K562 (cell line): ENCODE measurements around the gene FANCI. TPM values are rescaled to one million over a fixed set of nuclear protein-coding genes. Genes with fewer than 3 reads are reported as not detected.
A peak's percentile ranks its signal among the peaks of the same experiment; 100 is the strongest.

ENCODE experiments used
- FOS ChIP-seq: IDR thresholded peaks from 3 replicates; pipeline ENCODE4 v1.6.1; 2011; ENCODE audit not compliant: insufficient read length; ENCODE audit errors: extremely low read depth
- GATAD2B ChIP-seq: fragments of 450-650 bp; IDR thresholded peaks from 2 replicates; pipeline ENCODE4 v1.6.1; 2017; ENCODE audit warnings: mild to moderate bottlenecking, borderline replicate concordance
- HNRNPL ChIP-seq: fragments of 200-400 bp; formaldehyde crosslinking; IDR thresholded peaks from 2 replicates; pipeline ENCODE4 v1.6.1; 2017; ENCODE audit warnings: low read depth, mild to moderate bottlenecking, low read length
- HOXB6 ChIP-seq: fragments of 250-450 bp; sonication (Bioruptor Pico); IDR thresholded peaks from 2 replicates; pipeline ENCODE4 v1.5.1; 2022; ENCODE audit warnings: mild to moderate bottlenecking, borderline replicate concordance
- NFE2 ChIP-seq: IDR thresholded peaks from 2 replicates; pipeline ENCODE4 v1.6.1; 2014; ENCODE audit warnings: antibody characterized with exemption, low read depth
- PKNOX1 ChIP-seq: fragments of 450-650 bp; IDR thresholded peaks from 2 replicates; pipeline ENCODE4 v1.6.1; 2016
- POLR2AphosphoS2 ChIP-seq: IDR thresholded peaks from 2 replicates; pipeline ENCODE4 v1.6.1; 2012; ENCODE audit warnings: low read length, improper control_type of control experiment
- POU5F1 ChIP-seq: fragments of 150-350 bp; IDR thresholded peaks from 2 replicates; pipeline ENCODE4 v1.6.1; 2014; ENCODE audit warnings: borderline replicate concordance, low read length, low read depth, mild to moderate bottlenecking; ENCODE audit not compliant: partially characterized antibody
- RBM14 ChIP-seq: fragments of 200-400 bp; formaldehyde crosslinking; IDR thresholded peaks from 2 replicates; pipeline ENCODE4 v1.6.1; 2018; ENCODE audit warnings: low read depth, mild to moderate bottlenecking, low read length, moderate library complexity, borderline replicate concordance; ENCODE audit not compliant: insufficient read depth
- SLC30A9 ChIP-seq: fragments of 250-450 bp; sonication (Bioruptor Pico); IDR thresholded peaks from 2 replicates; pipeline ENCODE4 v1.8.0; 2022; ENCODE audit warnings: mild to moderate bottlenecking, moderate library complexity
- SMAD2 ChIP-seq: fragments of 150-350 bp; IDR thresholded peaks from 2 replicates; pipeline ENCODE4 v1.6.1; 2014; ENCODE audit warnings: low read depth, mild to moderate bottlenecking, low read length
- TGIF2 ChIP-seq: sonication (generic); formaldehyde crosslinking; IDR thresholded peaks from 2 replicates; pipeline ENCODE4 v1.8.1; 2022; ENCODE audit warnings: mild to moderate bottlenecking, missing genetic modification reagents, moderate library complexity
- TSC22D4 ChIP-seq: fragments of 450-650 bp; IDR thresholded peaks from 2 replicates; pipeline ENCODE4 v1.6.1; 2016; ENCODE audit warnings: missing genetic modification characterization, missing biosample characterization, control low read depth
- ZBTB8A ChIP-seq: fragments of 450-650 bp; IDR thresholded peaks from 2 replicates; pipeline ENCODE4 v1.6.1; 2018; ENCODE audit warnings: mild to moderate bottlenecking, moderate library complexity; ENCODE audit not compliant: partially characterized antibody
- ZNF217 ChIP-seq: sonication (generic); formaldehyde crosslinking; IDR thresholded peaks from 2 replicates; pipeline ENCODE4 v1.8.0; 2022; ENCODE audit warnings: mild to moderate bottlenecking, missing genetic modification reagents
- ZNF518B ChIP-seq: fragments of 250-450 bp; sonication (Bioruptor Pico); IDR thresholded peaks from 2 replicates; pipeline ENCODE4 v1.5.0; 2021; ENCODE audit warnings: mild to moderate bottlenecking, moderate library complexity
- ZSCAN32 ChIP-seq: fragments of 450-650 bp; formaldehyde crosslinking; IDR thresholded peaks from 2 replicates; pipeline ENCODE4 v1.4.0; 2020; ENCODE audit warnings: mild to moderate bottlenecking, moderate library complexity
- polyA plus RNA-seq, 8 experiments: library from polyadenylated mRNA; depleted of rRNA in 4 of 8; stranded (reverse) in 5 of 8; unstranded in 3 of 8; fragments of >200 nt; fragmentation: Nextera tagmentation in 2 of 8; fragmentation: Illumina TruSeq in 1 of 8; extraction: Ambion mirVana in 2 of 8; extraction: Trizol in 1 of 8; gene quantifications; 2 replicates each; pipeline versions ENCODE4 v1.2.1 to v1.2.3, GENCODE V29; 2011 to 2014; ENCODE audit warnings: inconsistent platforms in 1 of 8, missing spikeins in 1 of 8
- total RNA-seq, 7 experiments: library from RNA; depleted of rRNA in 6 of 7; stranded (reverse); fragments of >200 nt in 6 of 7; fragmentation: Illumina TruSeq in 2 of 7; extraction: Trizol in 2 of 7; gene quantifications; 2 replicates each; pipeline versions ENCODE4 v1.2.1 to v1.2.3, GENCODE V29; 2011 to 2021; ENCODE audit warnings: low replicate concordance in 1 of 7
- TF ChIP-seq, protein P1 (sequence below): fragments of 250-450 bp; sonication (Bioruptor Pico); IDR thresholded peaks from 2 replicates; pipeline ENCODE4 v1.4.0; 2020

Gene FANCI
- total and polyA plus RNA-seq, 9 of the 15 experiments (the other 6 are each of a cell fraction or from before 2014, with no cell fraction given): 72.1 to 165 (median 131) TPM

DNA sequence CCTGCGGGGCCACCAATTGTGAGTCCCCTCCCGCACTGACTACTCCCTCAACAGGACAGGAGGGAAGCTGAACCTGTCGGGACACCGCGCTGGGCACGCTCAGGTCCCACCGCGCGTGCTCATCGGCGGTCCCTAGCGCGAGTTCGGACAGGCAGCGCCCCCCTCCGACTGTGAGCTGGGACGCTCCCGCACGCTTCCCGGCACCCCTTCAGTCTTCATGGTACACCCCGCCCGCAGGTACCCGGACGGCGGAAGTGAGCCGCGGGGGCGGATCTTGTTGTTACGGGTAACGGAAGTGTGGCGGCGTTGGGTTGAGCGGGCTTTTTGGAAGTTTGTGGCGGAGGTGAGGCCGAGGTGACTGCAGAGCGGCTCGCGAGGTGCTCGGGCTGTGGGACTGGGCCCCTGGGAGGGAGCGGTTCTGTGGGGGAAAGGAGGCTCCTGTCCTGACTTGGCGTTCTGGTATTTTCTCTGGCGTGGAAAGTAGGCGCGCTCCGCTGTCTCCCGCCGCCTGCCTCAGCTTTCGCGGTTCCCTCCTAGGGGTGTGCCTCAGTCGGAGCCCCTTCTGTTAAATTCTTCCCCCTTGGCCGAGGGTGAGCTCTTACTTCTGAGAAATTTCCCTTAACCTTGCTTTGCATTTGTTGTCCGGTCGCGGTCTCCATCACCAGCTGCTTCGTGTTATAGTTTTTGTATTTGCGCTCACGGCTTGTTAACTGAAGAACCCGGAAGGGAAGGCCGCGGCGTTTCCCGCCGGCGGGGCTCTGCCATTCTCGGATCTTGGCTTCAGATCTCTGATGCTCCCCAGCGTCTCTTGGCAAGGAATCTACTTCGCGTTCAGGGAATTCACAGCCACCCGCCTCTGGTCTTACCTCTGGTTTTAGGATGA is at the start of gene FANCI (continued):
- TF ChIP-seq GATAD2B (no peak), PKNOX1 (peak; percentile 69), ZBTB8A (no peak), SLC30A9 (CRISPR knock-in tag) (no peak), FOS (no peak), RBM14 (no peak), ZNF518B (CRISPR knock-in tag) (no peak), TGIF2 (CRISPR knock-in tag) (no peak), ZSCAN32 (CRISPR knock-in tag) (no peak), POU5F1 (no peak), HNRNPL (0 out of 2 replicates have a peak, but pooled peaks have one; percentile 24), ZNF217 (CRISPR knock-in tag) (peak; percentile 91; the same call in 1 of the 2 replicates), SMAD2 (no peak), TSC22D4 (no peak), POLR2AphosphoS2 (no peak), HOXB6 (CRISPR knock-in tag) (no peak), NFE2 (no peak)
- TF ChIP-seq, protein P1, sequence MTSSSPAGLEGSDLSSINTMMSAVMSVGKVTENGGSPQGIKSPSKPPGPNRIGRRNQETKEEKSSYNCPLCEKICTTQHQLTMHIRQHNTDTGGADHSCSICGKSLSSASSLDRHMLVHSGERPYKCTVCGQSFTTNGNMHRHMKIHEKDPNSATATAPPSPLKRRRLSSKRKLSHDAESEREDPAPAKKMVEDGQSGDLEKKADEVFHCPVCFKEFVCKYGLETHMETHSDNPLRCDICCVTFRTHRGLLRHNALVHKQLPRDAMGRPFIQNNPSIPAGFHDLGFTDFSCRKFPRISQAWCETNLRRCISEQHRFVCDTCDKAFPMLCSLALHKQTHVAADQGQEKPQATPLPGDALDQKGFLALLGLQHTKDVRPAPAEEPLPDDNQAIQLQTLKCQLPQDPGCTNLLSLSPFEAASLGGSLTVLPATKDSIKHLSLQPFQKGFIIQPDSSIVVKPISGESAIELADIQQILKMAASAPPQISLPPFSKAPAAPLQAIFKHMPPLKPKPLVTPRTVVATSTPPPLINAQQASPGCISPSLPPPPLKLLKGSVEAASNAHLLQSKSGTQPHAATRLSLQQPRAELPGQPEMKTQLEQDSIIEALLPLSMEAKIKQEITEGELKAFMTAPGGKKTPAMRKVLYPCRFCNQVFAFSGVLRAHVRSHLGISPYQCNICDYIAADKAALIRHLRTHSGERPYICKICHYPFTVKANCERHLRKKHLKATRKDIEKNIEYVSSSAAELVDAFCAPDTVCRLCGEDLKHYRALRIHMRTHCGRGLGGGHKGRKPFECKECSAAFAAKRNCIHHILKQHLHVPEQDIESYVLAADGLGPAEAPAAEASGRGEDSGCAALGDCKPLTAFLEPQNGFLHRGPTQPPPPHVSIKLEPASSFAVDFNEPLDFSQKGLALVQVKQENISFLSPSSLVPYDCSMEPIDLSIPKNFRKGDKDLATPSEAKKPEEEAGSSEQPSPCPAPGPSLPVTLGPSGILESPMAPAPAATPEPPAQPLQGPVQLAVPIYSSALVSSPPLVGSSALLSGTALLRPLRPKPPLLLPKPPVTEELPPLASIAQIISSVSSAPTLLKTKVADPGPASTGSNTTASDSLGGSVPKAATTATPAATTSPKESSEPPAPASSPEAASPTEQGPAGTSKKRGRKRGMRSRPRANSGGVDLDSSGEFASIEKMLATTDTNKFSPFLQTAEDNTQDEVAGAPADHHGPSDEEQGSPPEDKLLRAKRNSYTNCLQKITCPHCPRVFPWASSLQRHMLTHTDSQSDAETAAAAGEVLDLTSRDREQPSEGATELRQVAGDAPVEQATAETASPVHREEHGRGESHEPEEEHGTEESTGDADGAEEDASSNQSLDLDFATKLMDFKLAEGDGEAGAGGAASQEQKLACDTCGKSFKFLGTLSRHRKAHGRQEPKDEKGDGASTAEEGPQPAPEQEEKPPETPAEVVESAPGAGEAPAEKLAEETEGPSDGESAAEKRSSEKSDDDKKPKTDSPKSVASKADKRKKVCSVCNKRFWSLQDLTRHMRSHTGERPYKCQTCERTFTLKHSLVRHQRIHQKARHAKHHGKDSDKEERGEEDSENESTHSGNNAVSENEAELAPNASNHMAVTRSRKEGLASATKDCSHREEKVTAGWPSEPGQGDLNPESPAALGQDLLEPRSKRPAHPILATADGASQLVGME: no peak
